LNCaP clone FGC (cell line): ENCODE measurements around the gene MRPL37.
A peak's percentile ranks its signal among the peaks of the same experiment; 100 is the strongest.

Experiments used
- DNase-seq: peaks from one replicate; pipeline ENCODE4 v3.0.0-alpha.2; 2011; ENCODE audit warnings: low read depth
- H3K4me3 ChIP-seq: 2 replicates; pipeline ENCODE4 v1.5.1; 2011; ENCODE audit warnings: mild to moderate bottlenecking, low read depth, low read length, control low read depth
- TF ChIP-seq, protein P1 (sequence below): IDR thresholded peaks from 2 replicates; pipeline ENCODE4 v1.5.1; 2012; ENCODE audit warnings: mild to moderate bottlenecking; ENCODE audit not compliant: control insufficient read depth, insufficient read depth; ENCODE audit errors: extremely low read depth

MRPL37 gene

DNA sequence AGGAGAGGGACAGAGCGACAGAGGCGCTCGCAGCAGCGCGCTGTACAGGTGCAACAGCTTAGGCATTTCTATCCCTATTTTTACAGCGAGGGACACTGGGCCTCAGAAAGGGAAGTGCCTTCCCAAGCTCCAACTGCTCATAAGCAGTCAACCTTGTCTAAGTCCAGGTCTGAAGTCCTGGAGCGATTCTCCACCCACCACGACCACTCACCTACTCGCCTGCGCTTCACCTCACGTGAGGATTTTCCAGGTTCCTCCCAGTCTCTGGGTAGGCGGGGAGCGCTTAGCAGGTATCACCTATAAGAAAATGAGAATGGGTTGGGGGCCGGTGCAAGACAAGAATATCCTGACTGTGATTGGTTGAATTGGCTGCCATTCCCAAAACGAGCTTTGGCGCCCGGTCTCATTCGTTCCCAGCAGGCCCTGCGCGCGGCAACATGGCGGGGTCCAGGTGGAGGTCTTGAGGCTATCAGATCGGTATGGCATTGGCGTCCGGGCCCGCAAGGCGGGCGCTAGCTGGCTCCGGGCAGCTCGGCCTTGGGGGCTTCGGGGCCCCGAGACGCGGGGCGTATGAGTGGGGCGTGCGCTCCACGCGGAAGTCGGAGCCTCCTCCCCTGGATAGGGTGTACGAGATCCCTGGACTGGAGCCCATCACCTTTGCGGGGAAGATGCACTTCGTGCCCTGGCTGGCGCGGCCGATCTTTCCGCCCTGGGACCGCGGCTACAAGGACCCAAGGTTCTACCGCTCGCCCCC is at the start of gene MRPL37, which contains the start of gene CYB5RL:
Gene MRPL37 (plus strand): TSS at position 403 of the 754 bp plus-strand sequence. CDS start 77 bp downstream, at position 480.
Gene CYB5RL (minus strand): TSS at position 266 of the 754 bp plus-strand sequence. CDS start 4,414 bp downstream, outside the sequence.
- peak within 1 kb of the TSS; percentile 66 for H3K4me3 ChIP-seq
- TF ChIP-seq, protein P1, sequence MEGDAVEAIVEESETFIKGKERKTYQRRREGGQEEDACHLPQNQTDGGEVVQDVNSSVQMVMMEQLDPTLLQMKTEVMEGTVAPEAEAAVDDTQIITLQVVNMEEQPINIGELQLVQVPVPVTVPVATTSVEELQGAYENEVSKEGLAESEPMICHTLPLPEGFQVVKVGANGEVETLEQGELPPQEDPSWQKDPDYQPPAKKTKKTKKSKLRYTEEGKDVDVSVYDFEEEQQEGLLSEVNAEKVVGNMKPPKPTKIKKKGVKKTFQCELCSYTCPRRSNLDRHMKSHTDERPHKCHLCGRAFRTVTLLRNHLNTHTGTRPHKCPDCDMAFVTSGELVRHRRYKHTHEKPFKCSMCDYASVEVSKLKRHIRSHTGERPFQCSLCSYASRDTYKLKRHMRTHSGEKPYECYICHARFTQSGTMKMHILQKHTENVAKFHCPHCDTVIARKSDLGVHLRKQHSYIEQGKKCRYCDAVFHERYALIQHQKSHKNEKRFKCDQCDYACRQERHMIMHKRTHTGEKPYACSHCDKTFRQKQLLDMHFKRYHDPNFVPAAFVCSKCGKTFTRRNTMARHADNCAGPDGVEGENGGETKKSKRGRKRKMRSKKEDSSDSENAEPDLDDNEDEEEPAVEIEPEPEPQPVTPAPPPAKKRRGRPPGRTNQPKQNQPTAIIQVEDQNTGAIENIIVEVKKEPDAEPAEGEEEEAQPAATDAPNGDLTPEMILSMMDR = no peak
- peak; percentile 96 for DNase-seq

DNA sequence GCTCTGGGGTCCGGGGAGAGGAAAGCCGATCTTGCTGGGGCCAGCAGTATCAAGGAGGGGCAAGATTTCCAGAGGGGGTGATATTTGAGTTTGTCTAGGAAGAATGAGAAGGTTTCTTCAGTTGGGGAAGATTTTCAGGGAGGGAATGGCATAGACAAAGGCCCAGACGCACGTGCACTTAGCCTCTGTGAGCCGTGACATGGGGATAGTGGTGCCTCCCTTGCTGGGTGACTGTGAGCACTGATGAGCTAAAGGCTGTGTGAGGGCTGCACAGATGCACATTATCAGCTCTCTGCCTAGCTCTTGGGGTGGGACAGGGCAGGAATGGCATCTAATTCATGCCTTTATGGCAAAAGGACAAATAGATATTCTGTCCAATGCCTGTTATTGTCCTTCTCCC is 49.0 kb upstream of the MRPL37 start:
- TF ChIP-seq, protein P1 = no peak
- no peak overlapping the region for H3K4me3 ChIP-seq
- no peak for DNase-seq

DNA sequence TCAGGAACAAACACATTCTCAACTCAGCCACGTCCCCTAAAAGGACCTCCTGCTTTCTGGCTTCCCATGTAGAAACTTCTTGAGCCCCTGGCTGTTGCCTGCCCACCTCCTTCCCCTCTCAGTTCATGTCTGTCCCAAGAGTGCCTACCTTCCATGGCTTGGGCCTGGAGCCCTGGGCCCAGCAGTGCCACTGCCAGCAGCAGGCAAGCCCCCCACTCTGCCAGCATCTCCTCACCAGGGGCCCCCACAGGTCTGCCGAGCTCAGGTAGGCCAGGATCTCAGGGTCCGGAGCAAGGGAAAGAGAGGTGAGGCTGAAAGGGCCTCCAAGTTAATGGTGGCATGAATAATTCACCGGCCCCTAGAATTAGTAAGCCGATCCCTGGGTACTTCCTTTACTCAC is 47.3 kb upstream of the MRPL37 start, which contains the start of gene CDCP2:
Gene CDCP2 (minus strand): TSS at position 305 of the 400 bp plus-strand sequence. CDS start 78 bp downstream, at position 227.
- TF ChIP-seq, protein P1 = no peak
- DNase-seq = no peak
- no peak within 1 kb of the TSS for H3K4me3 ChIP-seq

DNA sequence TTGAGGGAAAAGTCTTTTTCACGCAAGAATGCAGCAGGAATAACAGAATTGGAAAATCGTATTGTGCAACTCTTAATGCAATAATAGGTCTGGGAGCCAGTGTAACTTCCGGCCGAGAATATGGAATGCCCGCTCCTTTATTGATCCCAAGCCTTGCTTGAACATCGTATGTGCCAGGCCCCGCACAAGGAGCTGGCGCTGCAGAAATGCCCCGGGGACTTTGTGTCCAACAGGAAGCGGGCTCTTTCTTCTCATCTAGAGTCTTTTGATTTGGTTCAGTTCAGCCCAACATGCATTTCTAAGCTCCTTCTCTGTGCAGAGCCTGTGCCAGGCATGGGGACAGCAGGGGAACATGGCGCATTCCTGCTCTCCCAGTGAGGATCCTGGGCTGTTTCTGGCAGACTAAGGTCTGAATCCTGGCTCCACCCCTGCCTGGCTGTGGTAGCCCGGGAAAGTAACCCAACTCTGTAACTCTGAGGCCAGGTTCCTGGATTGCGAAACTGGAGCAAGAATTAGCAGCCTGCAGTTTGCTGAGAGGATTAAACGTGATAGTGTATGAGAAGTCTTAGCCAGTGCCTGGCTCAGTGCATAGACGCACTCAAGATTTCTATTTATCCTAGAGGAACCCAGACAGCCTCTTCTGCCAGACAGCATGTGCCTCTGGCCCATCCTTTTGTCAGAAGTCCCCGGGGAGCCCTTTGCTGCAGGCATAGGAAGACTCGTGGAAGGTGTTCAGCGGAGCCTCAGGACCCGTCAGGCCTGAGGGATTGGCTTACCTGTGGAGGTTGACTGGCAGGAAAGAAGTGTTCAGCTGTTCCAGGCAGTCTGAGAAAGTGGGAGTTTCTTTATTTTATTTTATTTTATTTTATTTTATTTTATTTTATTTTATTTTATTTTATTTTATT is 46.2 kb upstream of the MRPL37 start:
- H3K4me3 ChIP-seq = no peak overlapping the region
- DNase-seq = peak; percentile 50
- TF ChIP-seq, protein P1 = no peak

DNA sequence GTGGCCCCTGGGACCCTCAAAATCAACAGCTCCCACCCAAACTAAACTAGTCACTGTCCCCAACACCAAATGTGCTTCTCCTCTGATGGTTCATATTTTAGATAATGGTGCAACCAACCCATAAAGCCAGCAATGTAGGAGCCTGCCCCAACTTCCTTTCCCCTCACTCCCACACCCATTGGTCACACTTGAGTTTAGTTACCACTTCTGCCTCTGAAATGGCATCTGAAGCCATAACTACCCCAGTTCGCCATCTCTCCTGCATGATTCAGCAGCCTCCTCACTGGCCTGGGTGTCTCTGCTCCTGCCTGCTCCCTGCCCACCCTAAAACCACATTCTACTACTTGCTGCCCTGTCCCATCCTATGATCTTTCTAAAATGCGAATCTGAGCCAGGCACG is 43.8 kb upstream of the MRPL37 start:
- H3K4me3 ChIP-seq = no peak overlapping the region
- DNase-seq = no peak

DNA sequence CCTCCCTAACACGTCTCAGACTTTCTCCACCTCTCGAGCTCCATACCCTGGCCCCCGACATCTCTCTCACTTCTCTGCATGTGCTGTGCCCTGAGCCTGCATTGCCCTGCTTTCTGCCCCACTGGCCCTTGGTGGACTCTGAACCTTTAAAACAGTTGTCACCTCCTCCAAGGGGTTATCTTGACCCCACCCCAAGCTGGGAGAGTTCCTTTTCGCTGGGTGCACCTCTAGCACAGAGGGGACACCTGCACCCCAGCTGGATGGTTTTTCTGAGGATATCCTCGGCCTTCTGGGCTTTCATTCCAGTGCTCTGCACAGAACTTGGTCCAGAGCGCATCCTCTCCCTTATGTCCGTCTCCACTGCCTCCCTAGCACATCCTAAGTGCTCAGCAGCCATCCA is 43.0 kb upstream of the MRPL37 start:
- DNase-seq = no peak
- H3K4me3 ChIP-seq = no peak overlapping the region
- TF ChIP-seq, protein P1 = no peak

More for the DNA sequence above, 43.8 kb upstream of the MRPL37 start:
- TF ChIP-seq, protein P1 = no peak
